A549 (cell line): ENCODE data around the gene ANK3.

ENCODE experiments used
- NFE2L2 ChIP-seq: fragments of 150-350 bp; conservative IDR thresholded peaks from 2 replicates; pipeline ENCODE4 v1.6.1; 2014; ENCODE audit warnings: low read length
- POLR2A ChIP-seq: IDR thresholded peaks from 2 replicates; pipeline ENCODE4 v1.6.1; 2012; ENCODE audit warnings: mild to moderate bottlenecking, low read length

GRCh38 chr10:60003651-60004523 lies 385.8 kb downstream of the ANK3 start:
- no peak for TF ChIP-seq POLR2A
- no peak for TF ChIP-seq NFE2L2
